Measurements from ENCODE around the gene EDNRA.

- TF ChIP-seq EZH2 (IDR thresholded peaks at IDR 0.05; ENCODE audit: low read depth, low read length, severe bottlenecking) (no peak), BRCA1 (IDR thresholded peaks at IDR 0.05; ENCODE audit: low read depth, low read length) (no peak), KDM5A (IDR thresholded peaks at IDR 0.05; ENCODE audit: low read length) (no peak), CTCF (IDR thresholded peaks at IDR 0.05; ENCODE audit: control extremely low read depth in 1 of 3, insufficient read depth in 1 of 3, low read depth in 1 of 3, low read length in 3 of 3) (no peak)
Measured at GRCh38 chr4:147509386-147509785, 28.5 kb downstream of the EDNRA start.

All from H1 (cell line).